ENCODE measurements around the gene C16orf96. TPM values are rescaled to one million over a fixed set of nuclear protein-coding genes. Genes with fewer than 3 reads are reported as not detected.
A peak's percentile ranks its signal among the peaks of the same experiment; 100 is the strongest.

The C16orf96 gene
- total RNA-seq, 1 experiment from 2014 or later: not detected

- in situ Hi-C loops (cut with HindIII; ENCODE audit: low pct_unique_long_range_greater_than_20kb, low sequenced_read_pairs): no loop called here
- DNase-seq (ENCODE audit: low read depth, low spot score): peak; percentile 23
Observed at GRCh38 chr16:4624827-4625559, 68.9 kb downstream of the C16orf96 start.

GRCh38 chr16:4625560-4626159 lies 69.5 kb downstream of the C16orf96 start:
- DNase-seq (ENCODE audit: low read depth, low spot score): no peak
- in situ Hi-C loops (cut with HindIII; ENCODE audit: low pct_unique_long_range_greater_than_20kb, low sequenced_read_pairs): no loop called here

GRCh38 chr16:4626396-4626795 lies 70.3 kb downstream of the C16orf96 start:
- DNase-seq (ENCODE audit: low read depth, low spot score): no peak
- in situ Hi-C loops (cut with HindIII; ENCODE audit: low pct_unique_long_range_greater_than_20kb, low sequenced_read_pairs): no loop called here

GRCh38 chr16:4628283-4628682 lies 72.1 kb downstream of the C16orf96 start:
- no peak for DNase-seq (ENCODE audit: low read depth, low spot score)
- in situ Hi-C loops (cut with HindIII; ENCODE audit: low pct_unique_long_range_greater_than_20kb, low sequenced_read_pairs): no loop called here

- in situ Hi-C loops (cut with HindIII; ENCODE audit: low pct_unique_long_range_greater_than_20kb, low sequenced_read_pairs): no loop called here
- DNase-seq (ENCODE audit: low read depth, low spot score): no peak
Observed at GRCh38 chr16:4631444-4631843, 75.3 kb downstream of the C16orf96 start.

- in situ Hi-C loops (cut with HindIII; ENCODE audit: low pct_unique_long_range_greater_than_20kb, low sequenced_read_pairs): no loop called here
Observed at GRCh38 chr16:4633910-4634635, 77.9 kb downstream of the C16orf96 start.

GRCh38 chr16:4634768-4635167 lies 78.6 kb downstream of the C16orf96 start:
- in situ Hi-C loops (cut with HindIII; ENCODE audit: low pct_unique_long_range_greater_than_20kb, low sequenced_read_pairs): no loop called here
- DNase-seq (ENCODE audit: low read depth, low spot score): no peak

More at GRCh38 chr16:4633910-4634635, 77.9 kb downstream of the C16orf96 start:
- no peak for DNase-seq (ENCODE audit: low read depth, low spot score)

GRCh38 chr16:4636196-4636595 lies 80.1 kb downstream of the C16orf96 start:
- no peak for DNase-seq (ENCODE audit: low read depth, low spot score)
- in situ Hi-C loops (cut with HindIII; ENCODE audit: low pct_unique_long_range_greater_than_20kb, low sequenced_read_pairs): no loop called here

GRCh38 chr16:4637501-4638166 lies 81.5 kb downstream of the C16orf96 start:
- in situ Hi-C loops (cut with HindIII; ENCODE audit: low pct_unique_long_range_greater_than_20kb, low sequenced_read_pairs): no loop called here
- DNase-seq (ENCODE audit: low read depth, low spot score): no peak

GRCh38 chr16:4639899-4640509 lies 83.9 kb downstream of the C16orf96 start:
- in situ Hi-C loops (cut with HindIII; ENCODE audit: low pct_unique_long_range_greater_than_20kb, low sequenced_read_pairs): no loop called here
- no peak for DNase-seq (ENCODE audit: low read depth, low spot score)

GRCh38 chr16:4640572-4641305 lies 84.6 kb downstream of the C16orf96 start:
- no peak for DNase-seq (ENCODE audit: low read depth, low spot score)
- in situ Hi-C loops (cut with HindIII; ENCODE audit: low pct_unique_long_range_greater_than_20kb, low sequenced_read_pairs): no loop called here

- in situ Hi-C loops (cut with HindIII; ENCODE audit: low pct_unique_long_range_greater_than_20kb, low sequenced_read_pairs): no loop called here
- no peak for DNase-seq (ENCODE audit: low read depth, low spot score)
Observed at GRCh38 chr16:4641306-4641687, 85.2 kb downstream of the C16orf96 start.

- no peak for DNase-seq (ENCODE audit: low read depth, low spot score)
- in situ Hi-C loops (cut with HindIII; ENCODE audit: low pct_unique_long_range_greater_than_20kb, low sequenced_read_pairs): no loop called here
Observed at GRCh38 chr16:4641895-4642294, 85.8 kb downstream of the C16orf96 start.

- DNase-seq (ENCODE audit: low read depth, low spot score): no peak
- in situ Hi-C loops (cut with HindIII; ENCODE audit: low pct_unique_long_range_greater_than_20kb, low sequenced_read_pairs): no loop called here
Observed at GRCh38 chr16:4646773-4647643, 90.9 kb downstream of the C16orf96 start.

- no peak for DNase-seq (ENCODE audit: low read depth, low spot score)
- in situ Hi-C loops (cut with HindIII; ENCODE audit: low pct_unique_long_range_greater_than_20kb, low sequenced_read_pairs): no loop called here
Observed at GRCh38 chr16:4647644-4647980, 91.5 kb downstream of the C16orf96 start.

GRCh38 chr16:4648917-4649316 lies 92.8 kb downstream of the C16orf96 start:
- DNase-seq (ENCODE audit: low read depth, low spot score): no peak
- in situ Hi-C loops (cut with HindIII; ENCODE audit: low pct_unique_long_range_greater_than_20kb, low sequenced_read_pairs): no loop called here
